ENCODE data around the gene CUL3. TPM values are rescaled to one million over a fixed set of nuclear protein-coding genes. Genes with fewer than 3 reads are reported as not detected.

Gene CUL3
- total RNA-seq, 1 experiment from 2014 or later, result 104 TPM

- POLR2A ChIA-PET, result no interaction called here
- in situ Hi-C loops (cut with HindIII; ENCODE audit: low pct_unique_long_range_greater_than_20kb, low sequenced_read_pairs) (no loop called here), intact Hi-C loops (cut with micrococcal nuclease; ENCODE audit: unreplicated experiment) (no loop called here)
- no TSS peak for BruUV-seq (replicated peaks)
- no peak for ATAC-seq
- Histone ChIP-seq H3K27ac (ENCODE audit: low read length) (no peak overlapping the region), H3K4me3 (ENCODE audit: low read depth in 2 of 2, low read length in 2 of 2) (no peak overlapping the region), H3K9me3 (ENCODE audit: control insufficient read depth, insufficient read depth, low read depth, low read length) (no peaks in the 10 kb centered on the region), H3K4me1 (ENCODE audit: control insufficient read depth, insufficient read depth, low read length) (no peaks in the 10 kb centered on the region), H3K36me3 (ENCODE audit: control insufficient read depth, insufficient read depth, low read length) (no peaks in the 10 kb centered on the region), H3K27me3 (ENCODE audit: control insufficient read depth, insufficient read depth, low read length) (no peaks in the 10 kb centered on the region)
- CTCF ChIA-PET, result no interaction called here
- no peak for DNase-seq (ENCODE audit: low read depth, low spot score)
- TF ChIP-seq POLR2AphosphoS5 (IDR thresholded peaks at IDR 0.05; ENCODE audit: low read depth, low read length) (no peak), TCF7L2 (IDR thresholded peaks at IDR 0.05; ENCODE audit: low read depth, low read length) (no peak)
These were observed 127.6 kb downstream of the CUL3 start for GRCh38 chr2:224457408-224458096.

GRCh38 chr2:224453892-224454291, 131.3 kb downstream of the CUL3 start:
- Histone ChIP-seq H3K27me3 (ENCODE audit: control insufficient read depth, insufficient read depth, low read length) (no peaks in the 10 kb centered on the region), H3K9me3 (ENCODE audit: control insufficient read depth, insufficient read depth, low read depth, low read length) (no peaks in the 10 kb centered on the region), H3K4me1 (ENCODE audit: control insufficient read depth, insufficient read depth, low read length) (no peaks in the 10 kb centered on the region), H3K4me3 (ENCODE audit: low read depth in 2 of 2, low read length in 2 of 2) (no peak overlapping the region), H3K27ac (ENCODE audit: low read length) (no peak overlapping the region), H3K36me3 (ENCODE audit: control insufficient read depth, insufficient read depth, low read length) (no peaks in the 10 kb centered on the region)
- CTCF ChIA-PET, result no interaction called here
- in situ Hi-C loops (cut with HindIII; ENCODE audit: low pct_unique_long_range_greater_than_20kb, low sequenced_read_pairs) (no loop called here), intact Hi-C loops (cut with micrococcal nuclease; ENCODE audit: unreplicated experiment) (no loop called here)
- BruUV-seq (replicated peaks), result no TSS peak
- DNase-seq (ENCODE audit: low read depth, low spot score), result no peak
- POLR2A ChIA-PET, result no interaction called here
- TF ChIP-seq TCF7L2 (IDR thresholded peaks at IDR 0.05; ENCODE audit: low read depth, low read length), result no peak
- TF ChIP-seq, protein P1, sequence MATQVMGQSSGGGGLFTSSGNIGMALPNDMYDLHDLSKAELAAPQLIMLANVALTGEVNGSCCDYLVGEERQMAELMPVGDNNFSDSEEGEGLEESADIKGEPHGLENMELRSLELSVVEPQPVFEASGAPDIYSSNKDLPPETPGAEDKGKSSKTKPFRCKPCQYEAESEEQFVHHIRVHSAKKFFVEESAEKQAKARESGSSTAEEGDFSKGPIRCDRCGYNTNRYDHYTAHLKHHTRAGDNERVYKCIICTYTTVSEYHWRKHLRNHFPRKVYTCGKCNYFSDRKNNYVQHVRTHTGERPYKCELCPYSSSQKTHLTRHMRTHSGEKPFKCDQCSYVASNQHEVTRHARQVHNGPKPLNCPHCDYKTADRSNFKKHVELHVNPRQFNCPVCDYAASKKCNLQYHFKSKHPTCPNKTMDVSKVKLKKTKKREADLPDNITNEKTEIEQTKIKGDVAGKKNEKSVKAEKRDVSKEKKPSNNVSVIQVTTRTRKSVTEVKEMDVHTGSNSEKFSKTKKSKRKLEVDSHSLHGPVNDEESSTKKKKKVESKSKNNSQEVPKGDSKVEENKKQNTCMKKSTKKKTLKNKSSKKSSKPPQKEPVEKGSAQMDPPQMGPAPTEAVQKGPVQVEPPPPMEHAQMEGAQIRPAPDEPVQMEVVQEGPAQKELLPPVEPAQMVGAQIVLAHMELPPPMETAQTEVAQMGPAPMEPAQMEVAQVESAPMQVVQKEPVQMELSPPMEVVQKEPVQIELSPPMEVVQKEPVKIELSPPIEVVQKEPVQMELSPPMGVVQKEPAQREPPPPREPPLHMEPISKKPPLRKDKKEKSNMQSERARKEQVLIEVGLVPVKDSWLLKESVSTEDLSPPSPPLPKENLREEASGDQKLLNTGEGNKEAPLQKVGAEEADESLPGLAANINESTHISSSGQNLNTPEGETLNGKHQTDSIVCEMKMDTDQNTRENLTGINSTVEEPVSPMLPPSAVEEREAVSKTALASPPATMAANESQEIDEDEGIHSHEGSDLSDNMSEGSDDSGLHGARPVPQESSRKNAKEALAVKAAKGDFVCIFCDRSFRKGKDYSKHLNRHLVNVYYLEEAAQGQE (IDR thresholded peaks at IDR 0.05; ENCODE audit: insufficient read depth in 1 of 2, low read depth in 2 of 2, low read length in 1 of 2), result no peak
- TF ChIP-seq, protein P2, sequence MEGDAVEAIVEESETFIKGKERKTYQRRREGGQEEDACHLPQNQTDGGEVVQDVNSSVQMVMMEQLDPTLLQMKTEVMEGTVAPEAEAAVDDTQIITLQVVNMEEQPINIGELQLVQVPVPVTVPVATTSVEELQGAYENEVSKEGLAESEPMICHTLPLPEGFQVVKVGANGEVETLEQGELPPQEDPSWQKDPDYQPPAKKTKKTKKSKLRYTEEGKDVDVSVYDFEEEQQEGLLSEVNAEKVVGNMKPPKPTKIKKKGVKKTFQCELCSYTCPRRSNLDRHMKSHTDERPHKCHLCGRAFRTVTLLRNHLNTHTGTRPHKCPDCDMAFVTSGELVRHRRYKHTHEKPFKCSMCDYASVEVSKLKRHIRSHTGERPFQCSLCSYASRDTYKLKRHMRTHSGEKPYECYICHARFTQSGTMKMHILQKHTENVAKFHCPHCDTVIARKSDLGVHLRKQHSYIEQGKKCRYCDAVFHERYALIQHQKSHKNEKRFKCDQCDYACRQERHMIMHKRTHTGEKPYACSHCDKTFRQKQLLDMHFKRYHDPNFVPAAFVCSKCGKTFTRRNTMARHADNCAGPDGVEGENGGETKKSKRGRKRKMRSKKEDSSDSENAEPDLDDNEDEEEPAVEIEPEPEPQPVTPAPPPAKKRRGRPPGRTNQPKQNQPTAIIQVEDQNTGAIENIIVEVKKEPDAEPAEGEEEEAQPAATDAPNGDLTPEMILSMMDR (IDR thresholded peaks at IDR 0.05), result no peak
- no peak for TF ChIP-seq SIN3A (IDR thresholded peaks at IDR 0.05; ENCODE audit: borderline replicate concordance, insufficient read depth, low read depth, low read length)
- TF ChIP-seq POLR2AphosphoS5 (IDR thresholded peaks at IDR 0.05; ENCODE audit: low read depth, low read length), result no peak
- no peak for ATAC-seq
